CD14-positive monocyte (primary cell): Measurements from ENCODE around the gene ACP5. TPM values are rescaled to one million over a fixed set of nuclear protein-coding genes. Genes with fewer than 3 reads are reported as not detected.

Experiments
- DNase-seq, 3 donors: peaks; one replicate each; pipeline ENCODE4 v3.0.0-alpha.2; 2011 to 2022
- H2AFZ ChIP-seq: 2 replicates; pipeline ENCODE4 v1.6.0; 2012; ENCODE audit warnings: mild to moderate bottlenecking, low read depth, low read length, inconsistent platforms; ENCODE audit not compliant: insufficient read depth, poor library complexity, severe bottlenecking
- H3K27ac ChIP-seq, 2 donors: 1 replicate in 1 of 2; 2 replicates in 1 of 2; pipeline ENCODE4 v1.5.1; 2012 to 2013; ENCODE audit warnings: low read length in 2 of 2, control low read depth in 1 of 2, inconsistent platforms in 1 of 2, low read depth in 1 of 2, mild to moderate bottlenecking in 1 of 2
- H3K27me3 ChIP-seq, 2 donors: one replicate each; pipeline versions ENCODE4 v1.6.0 to v1.6.1; 2011 to 2013; ENCODE audit warnings: low read length in 2 of 2; ENCODE audit not compliant: control insufficient read depth in 2 of 2, insufficient read depth in 2 of 2
- H3K36me3 ChIP-seq, 2 donors: replicated peaks in 1 of 2; 1 replicate in 1 of 2; 2 replicates in 1 of 2; pipeline versions ENCODE4 v1.5.1 to v1.6.1; 2012 to 2013; ENCODE audit warnings: low read length in 2 of 2, control low read depth in 1 of 2, inconsistent platforms in 1 of 2, mild to moderate bottlenecking in 1 of 2; ENCODE audit not compliant: insufficient read depth in 2 of 2, control insufficient read depth in 1 of 2
- H3K4me1 ChIP-seq, 2 donors: 1 replicate in 1 of 2; 2 replicates in 1 of 2; pipeline versions ENCODE4 v1.5.1 to v1.6.1; 2012 to 2013; ENCODE audit warnings: low read length in 2 of 2, control low read depth in 1 of 2, inconsistent platforms in 1 of 2, mild to moderate bottlenecking in 1 of 2, moderate library complexity in 1 of 2; ENCODE audit not compliant: insufficient read depth in 2 of 2, control insufficient read depth in 1 of 2
- H3K4me2 ChIP-seq: replicated peaks from 2 replicates; pipeline ENCODE3; 2012; ENCODE audit warnings: low read length, moderate library complexity, mild to moderate bottlenecking; ENCODE audit not compliant: poor library complexity, severe bottlenecking; ENCODE audit errors: extremely low read depth
- H3K4me3 ChIP-seq, 3 experiments: fragments of 200-600 bp in 1 of 3; sonication (generic) in 1 of 3; replicated peaks in 1 of 3; 1 replicate in 2 of 3; 2 replicates in 1 of 3; pipeline ENCODE4 v1.5.1; 2011 to 2013; ENCODE audit warnings: low read length in 3 of 3, mild to moderate bottlenecking in 3 of 3, control low read depth in 2 of 3, low read depth in 2 of 3, inconsistent platforms in 1 of 3, moderate library complexity in 1 of 3
- H3K79me2 ChIP-seq: 2 replicates; pipeline ENCODE4 v1.6.0; 2012; ENCODE audit warnings: mild to moderate bottlenecking, control low read depth, inconsistent platforms, low read length, moderate library complexity; ENCODE audit not compliant: insufficient read depth
- H3K9ac ChIP-seq: 2 replicates; pipeline ENCODE4 v1.6.0; 2017; ENCODE audit warnings: low read length, mild to moderate bottlenecking; ENCODE audit not compliant: insufficient read depth, poor library complexity, severe bottlenecking
- H3K9me3 ChIP-seq, 2 donors: replicated peaks in 1 of 2; 1 replicate in 1 of 2; 2 replicates in 1 of 2; pipeline versions ENCODE4 v1.5.1 to v1.6.1; 2012 to 2013; ENCODE audit warnings: low read length in 2 of 2, control low read depth in 1 of 2; ENCODE audit not compliant: control insufficient read depth in 1 of 2, insufficient read depth in 1 of 2
- H4K20me1 ChIP-seq: 2 replicates; pipeline ENCODE4 v1.6.0; 2012; ENCODE audit warnings: mild to moderate bottlenecking, low read length, control low read depth, moderate library complexity; ENCODE audit not compliant: insufficient read depth
- H3K27ac Mint-ChIP-seq, 7 donors: one replicate each; pipeline ENCODE4 v1.8.0; 2020; ENCODE audit warnings: mild to moderate bottlenecking in 7 of 7, mixed read lengths in 7 of 7, moderate library complexity in 6 of 7, inconsistent platforms in 2 of 7
- H3K27me3 Mint-ChIP-seq, 3 donors: one replicate each; pipeline ENCODE4 v1.8.0; 2021 to 2022; ENCODE audit warnings: low read depth in 3 of 3, mild to moderate bottlenecking in 3 of 3, mixed read lengths in 3 of 3, moderate library complexity in 3 of 3, inconsistent platforms in 1 of 3
- H3K36me3 Mint-ChIP-seq, 2 donors: one replicate each; pipeline ENCODE4 v1.8.0; 2020; ENCODE audit warnings: mixed read lengths in 2 of 2, inconsistent platforms in 1 of 2, mild to moderate bottlenecking in 1 of 2
- H3K4me1 Mint-ChIP-seq: one replicate; pipeline ENCODE4 v1.8.0; 2020; ENCODE audit warnings: mild to moderate bottlenecking, mixed read lengths
- H3K4me3 Mint-ChIP-seq, 2 donors: one replicate each; pipeline ENCODE4 v1.8.0; 2020; ENCODE audit warnings: mild to moderate bottlenecking in 2 of 2, mixed read lengths in 2 of 2, moderate library complexity in 1 of 2
- H3K9me3 Mint-ChIP-seq, 7 donors: one replicate each; pipeline ENCODE4 v1.8.0; 2020 to 2022; ENCODE audit warnings: mixed read lengths in 7 of 7, mild to moderate bottlenecking in 6 of 7, moderate library complexity in 6 of 7, inconsistent platforms in 2 of 7
- WGBS: methylation state at CpG from one replicate; pipeline ENCODE4 v1.1.5; 2013; ENCODE audit warnings: missing lambda C conversion rate; ENCODE audit not compliant: insufficient coverage; 5-methylcytosine and 5-hydroxymethylcytosine counted together
- intact Hi-C, 2 donors: fragments of 100-400 bp; cut with micrococcal nuclease; formaldehyde crosslinking; loops; one replicate each; pipeline versions ENCODE4 v1.15.0 to v1.15.1; 2023
- polyA plus RNA-seq, 3 donors: library from polyadenylated mRNA; depleted of rRNA in 1 of 3; unstranded in 2 of 3; stranded (reverse) in 1 of 3; fragments of 300-500 nt in 2 of 3; fragments of >200 nt in 1 of 3; fragmentation: Illumina TruSeq in 2 of 3; gene quantifications; 1 replicate in 2 of 3; 2 replicates in 1 of 3; pipeline ENCODE4 v1.2.3, GENCODE V29; 2012 to 2021
- TF ChIP-seq, protein P1 (sequence below): fragments of 200-600 bp; IDR thresholded peaks from one replicate; pipeline ENCODE4 v1.8.0; 2022; ENCODE audit warnings: antibody characterized with exemption, mild to moderate bottlenecking

The ACP5 gene
- polyA plus RNA-seq, 3 donors, result 20.1 to 58.2 (median 31.2) TPM

DNA sequence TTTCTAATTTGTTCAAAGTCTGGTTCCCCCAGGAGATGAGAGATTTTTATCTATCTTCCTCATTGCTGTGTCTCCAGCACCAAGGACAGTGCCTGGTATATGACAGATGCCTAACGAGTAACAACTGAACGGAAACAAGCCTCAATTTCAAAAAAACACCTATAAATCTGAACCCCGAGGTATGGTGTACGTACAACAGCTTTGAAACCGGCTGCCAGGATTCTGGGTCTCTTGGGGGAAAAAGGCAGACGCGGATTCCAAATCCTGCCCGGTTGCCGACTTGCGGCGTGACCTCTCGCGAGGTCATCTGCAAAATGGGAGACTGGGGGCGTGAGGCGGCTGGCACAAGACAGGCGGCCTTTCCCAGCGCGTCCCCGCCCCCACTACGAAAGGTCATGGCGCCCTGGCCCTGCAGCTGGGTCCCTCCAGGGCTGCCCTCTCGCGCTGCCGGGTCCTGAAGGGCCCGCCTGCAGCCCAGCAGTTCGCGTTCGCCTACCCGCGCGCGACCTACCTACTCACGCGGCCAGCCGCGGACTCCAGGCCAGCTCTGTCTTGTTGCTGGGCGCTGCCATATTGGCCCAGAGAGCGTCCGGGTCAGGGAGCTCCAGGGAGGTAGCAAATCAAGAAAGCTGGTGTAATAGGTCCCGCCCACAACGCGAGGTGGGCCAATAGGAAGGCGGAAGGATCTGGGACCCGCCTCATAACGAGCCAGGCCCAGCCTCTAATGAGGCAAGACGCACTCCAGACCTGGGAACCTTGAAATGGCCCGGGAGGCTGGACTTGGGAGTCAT lies 48.7 kb downstream of the ACP5 start, which contains the start of gene ECSIT:
Gene ECSIT, minus strand, starts transcription at position 584 of the 791 bp plus-strand sequence. CDS start 9,964 bp downstream, outside the sequence.
- intact Hi-C loops, result loop anchor here in 1 of 2 donors (1.0 to 5.0 kb wide), 2 partner anchors 23 to 54 kb away; partner anchors contain the start of gene ZNF653
- Mint-ChIP-seq H3K4me1 (peaks cover 10% of the 10 kb centered on the region), H3K36me3 (peaks cover 8 to 15% of the 10 kb centered on the region in 2 donors), H3K27me3 (no peaks in the 10 kb centered on the region), H3K9me3 (peaks cover 0 to 5% (median 0%) of the 10 kb centered on the region in 7 donors), H3K4me3 (peak within 1 kb of the TSS; percentile 95 to 98), H3K27ac (peak within 1 kb of the TSS; percentile 93 to 97 (median 95))
- peaks cover 2 to 7% of the 10 kb centered on the region in 2 donors for H3K36me3 ChIP-seq
- no peaks in the 10 kb centered on the region for H3K9me3 ChIP-seq
- peak within 1 kb of the TSS; percentile 68 for H3K9ac ChIP-seq
- TF ChIP-seq, protein P1, sequence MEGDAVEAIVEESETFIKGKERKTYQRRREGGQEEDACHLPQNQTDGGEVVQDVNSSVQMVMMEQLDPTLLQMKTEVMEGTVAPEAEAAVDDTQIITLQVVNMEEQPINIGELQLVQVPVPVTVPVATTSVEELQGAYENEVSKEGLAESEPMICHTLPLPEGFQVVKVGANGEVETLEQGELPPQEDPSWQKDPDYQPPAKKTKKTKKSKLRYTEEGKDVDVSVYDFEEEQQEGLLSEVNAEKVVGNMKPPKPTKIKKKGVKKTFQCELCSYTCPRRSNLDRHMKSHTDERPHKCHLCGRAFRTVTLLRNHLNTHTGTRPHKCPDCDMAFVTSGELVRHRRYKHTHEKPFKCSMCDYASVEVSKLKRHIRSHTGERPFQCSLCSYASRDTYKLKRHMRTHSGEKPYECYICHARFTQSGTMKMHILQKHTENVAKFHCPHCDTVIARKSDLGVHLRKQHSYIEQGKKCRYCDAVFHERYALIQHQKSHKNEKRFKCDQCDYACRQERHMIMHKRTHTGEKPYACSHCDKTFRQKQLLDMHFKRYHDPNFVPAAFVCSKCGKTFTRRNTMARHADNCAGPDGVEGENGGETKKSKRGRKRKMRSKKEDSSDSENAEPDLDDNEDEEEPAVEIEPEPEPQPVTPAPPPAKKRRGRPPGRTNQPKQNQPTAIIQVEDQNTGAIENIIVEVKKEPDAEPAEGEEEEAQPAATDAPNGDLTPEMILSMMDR, result no peak
- peak within 1 kb of the TSS; percentile 80 for H3K4me2 ChIP-seq
- peak; percentile 97 to 99 (median 98) for DNase-seq
- H2AFZ ChIP-seq, result peak within 1 kb of the TSS; percentile 92
- no peaks in the 10 kb centered on the region for H3K27me3 ChIP-seq
- peak within 1 kb of the TSS; percentile 63 to 81 for H3K27ac ChIP-seq
- H3K79me2 ChIP-seq, result peaks cover 22% of the 10 kb centered on the region
- WGBS, result under 1% methylated on average over 47 of the region's 47 CpGs
- peaks cover 14 to 17% of the 10 kb centered on the region in 2 donors for H3K4me1 ChIP-seq
- peak within 1 kb of the TSS; percentile 52 to 87 (median 60) for H3K4me3 ChIP-seq
- H4K20me1 ChIP-seq, result no peaks in the 10 kb centered on the region

Other genes starting within 250 kb of the ACP5 start
- 10 to 100 TPM; 52.9 to 78.1 (median 60.8) TPM for gene RAB3D, start 238.0 kb downstream of the ACP5 start, polyA plus RNA-seq
- gene TMEM205, start 231.4 kb downstream of the ACP5 start, polyA plus RNA-seq, result 100 to 1,000 TPM; 252 to 335 (median 263) TPM
- gene CCDC159, start 231.1 kb downstream of the ACP5 start, polyA plus RNA-seq, result 100 to 1,000 TPM in 1 of 3 donors, 10 to 100 TPM in 2; 37.1 to 374 (median 38.3) TPM
- 10 to 100 TPM; 35.0 to 99.4 (median 45.5) TPM for gene PLPPR2, start 222.2 kb downstream of the ACP5 start, polyA plus RNA-seq
- 10 to 100 TPM in 1 of 3 donors, 1 to 10 TPM in 2; 5.9 to 11.5 (median 8.7) TPM for gene SWSAP1, start 203.0 kb downstream of the ACP5 start, polyA plus RNA-seq
- gene EPOR, start 193.3 kb downstream of the ACP5 start, polyA plus RNA-seq, result 10 to 100 TPM in 1 of 3 donors, 1 to 10 TPM in 2; 6.8 to 16.8 (median 8.2) TPM
- 1 to 10 TPM in 1 of 3 donors, not detected in 2; 1.7 TPM for gene RGL3, start 158.3 kb downstream of the ACP5 start, polyA plus RNA-seq
- under 1 TPM; 0.43 to 0.88 (median 0.61) TPM for gene ODAD3, start 142.5 kb downstream of the ACP5 start, polyA plus RNA-seq
- gene PRKCSH, start 142.0 kb downstream of the ACP5 start, polyA plus RNA-seq, result 100 to 1,000 TPM in 1 of 3 donors, 10 to 100 TPM in 2; 24.9 to 172 (median 28.4) TPM
- gene ELAVL3, start 96.6 kb downstream of the ACP5 start, polyA plus RNA-seq, result not detected
- 1 to 10 TPM in 2 of 3 donors, under 1 TPM in 1; 0.88 to 8.1 (median 1.2) TPM for gene ZNF653, start 71.8 kb downstream of the ACP5 start, polyA plus RNA-seq
- 10 to 100 TPM; 26.4 to 31.6 (median 28.3) TPM for gene ECSIT, start 48.5 kb downstream of the ACP5 start, polyA plus RNA-seq
- gene CNN1, start 38.8 kb downstream of the ACP5 start, polyA plus RNA-seq, result not detected
- gene ELOF1, start 18.4 kb downstream of the ACP5 start, polyA plus RNA-seq, result 10 to 100 TPM; 48.5 to 95.5 (median 77.5) TPM
- 1 to 10 TPM; 1.7 to 3.7 (median 3.4) TPM for gene ZNF627, start 19.8 kb upstream of the ACP5 start, polyA plus RNA-seq
- under 1 TPM; 0.48 to 0.85 (median 0.67) TPM for gene ZNF823, start 161.3 kb upstream of the ACP5 start, polyA plus RNA-seq
- 1 to 10 TPM in 1 of 3 donors, under 1 TPM in 2; 0.48 to 1.0 (median 0.95) TPM for gene ZNF441, start 189.4 kb upstream of the ACP5 start, polyA plus RNA-seq
- under 1 TPM in 2 of 3 donors, not detected in 1; 0.27 to 0.92 TPM for gene ZNF491, start 220.9 kb upstream of the ACP5 start, polyA plus RNA-seq
- gene ZNF440, start 236.6 kb upstream of the ACP5 start, polyA plus RNA-seq, result 1 to 10 TPM; 2.4 to 4.1 (median 3.4) TPM